Lung microvascular endothelial cell (primary cell): ENCODE results near the gene LIMA1. TPM values are rescaled to one million over a fixed set of nuclear protein-coding genes. Genes with fewer than 3 reads are reported as not detected.
"Not testable (repeated sequence)": the region's sequence is repeated elsewhere in the genome, so short reads cannot be mapped to it uniquely, and the experiment has no call there.

Source experiments
- DNase-seq, 2 donors: peaks; one replicate each; pipeline versions ENCODE4 v3.0.0 to v3.0.0-alpha.2; 2010; ENCODE audit warnings: low read depth in 2 of 2
- total RNA-seq: library from RNA; depleted of rRNA; stranded (reverse); fragments of >200 nt; gene quantifications from 2 replicates; pipeline ENCODE4 v1.2.1, GENCODE V29; 2014

Gene LIMA1
- total RNA-seq, 1 donor from 2014 or later: 20.2 TPM

- no peak for DNase-seq
These were observed 4.0 kb upstream of the LIMA1 start for GRCh38 chr12:50287271-50287670.

- no peak for DNase-seq
These were observed 1.9 kb upstream of the LIMA1 start for GRCh38 chr12:50285253-50285652.

GRCh38 chr12:50282721-50283228, 545 bp downstream of the LIMA1 start:
- DNase-seq: peak; percentile 38 to 39

GRCh38 chr12:50279501-50279900, 3.8 kb downstream of the LIMA1 start:
- DNase-seq: no peak

GRCh38 chr12:50276912-50277671, 6.2 kb downstream of the LIMA1 start:
- DNase-seq: no peak

- no peak for DNase-seq
These were observed 7.3 kb downstream of the LIMA1 start for GRCh38 chr12:50276068-50276467.

- peak; percentile 66 to 70 for DNase-seq
These were observed 7.8 kb downstream of the LIMA1 start for GRCh38 chr12:50275556-50275955.

GRCh38 chr12:50275127-50275526, 8.2 kb downstream of the LIMA1 start:
- DNase-seq: not testable (repeated sequence)

- DNase-seq: peak; percentile 40 to 45
These were observed 11.5 kb downstream of the LIMA1 start for GRCh38 chr12:50271724-50272247.

GRCh38 chr12:50268482-50268881, 14.8 kb downstream of the LIMA1 start:
- no peak for DNase-seq

GRCh38 chr12:50265770-50266524, 17.4 kb downstream of the LIMA1 start:
- DNase-seq: no peak

GRCh38 chr12:50263832-50264231, 19.5 kb downstream of the LIMA1 start:
- DNase-seq: no peak

- peak; percentile 16 to 40 for DNase-seq
These were observed 21.7 kb downstream of the LIMA1 start for GRCh38 chr12:50261654-50262053.

- DNase-seq: no peak
These were observed 25.2 kb downstream of the LIMA1 start for GRCh38 chr12:50258167-50258551.

GRCh38 chr12:50257236-50258166, 25.8 kb downstream of the LIMA1 start:
- peak; percentile 24 to 60 for DNase-seq

- no peak for DNase-seq
These were observed 26.6 kb downstream of the LIMA1 start for GRCh38 chr12:50256761-50257160.

- no peak for DNase-seq
These were observed 30.2 kb downstream of the LIMA1 start for GRCh38 chr12:50252977-50253602.

- DNase-seq: no peak
These were observed 31.6 kb downstream of the LIMA1 start for GRCh38 chr12:50251619-50252252.

- no peak for DNase-seq
These were observed 33.7 kb downstream of the LIMA1 start for GRCh38 chr12:50249464-50250182.

GRCh38 chr12:50248883-50249282, 34.4 kb downstream of the LIMA1 start:
- no peak for DNase-seq
